HG02610 (cell line): ENCODE data around the gene TEAD1.

Source experiments
- ATAC-seq: cut with Tn5 transposase; IDR thresholded peaks from one replicate; pipeline ENCODE4 v1.9.1; 2021; ENCODE audit warnings: mild to moderate bottlenecking, moderate library complexity; ENCODE audit not compliant: unreplicated experiment

TEAD1 gene

GRCh38 chr11:12968101-12968500, 293.9 kb downstream of the TEAD1 start:
- no peak for ATAC-seq

- ATAC-seq = no peak
Measured at GRCh38 chr11:12968826-12969225, 294.6 kb downstream of the TEAD1 start.

- no peak for ATAC-seq
Measured at GRCh38 chr11:12971955-12972354, 297.7 kb downstream of the TEAD1 start.

GRCh38 chr11:12973528-12974181, 299.4 kb downstream of the TEAD1 start:
- ATAC-seq = no peak

- no peak for ATAC-seq
Measured at GRCh38 chr11:12975195-12975594, 301.0 kb downstream of the TEAD1 start.

- ATAC-seq = no peak
Measured at GRCh38 chr11:12979928-12980689, 305.9 kb downstream of the TEAD1 start.

GRCh38 chr11:12981676-12982522, 307.7 kb downstream of the TEAD1 start:
- no peak for ATAC-seq

- no peak for ATAC-seq
Measured at GRCh38 chr11:12983336-12983735, 309.1 kb downstream of the TEAD1 start.

- ATAC-seq = no peak
Measured at GRCh38 chr11:12986194-12986898, 312.1 kb downstream of the TEAD1 start.

- ATAC-seq = no peak
Measured at GRCh38 chr11:12989428-12990161, 315.4 kb downstream of the TEAD1 start.

- ATAC-seq = no peak
Measured at GRCh38 chr11:12990162-12990480, 315.9 kb downstream of the TEAD1 start.

GRCh38 chr11:12991426-12991825, 317.2 kb downstream of the TEAD1 start:
- ATAC-seq = no peak

- ATAC-seq = no peak
Measured at GRCh38 chr11:12993626-12994025, 319.4 kb downstream of the TEAD1 start.
